Measurements from ENCODE around the gene TOR1AIP2.
A peak's percentile ranks its signal among the peaks of the same experiment; 100 is the strongest.
"Not testable (repeated sequence)": the region's sequence is repeated elsewhere in the genome, so short reads cannot be mapped to it uniquely, and the experiment has no call there.

The TOR1AIP2 gene

GRCh38 chr1:179875596-179876299 lies 1.9 kb downstream of the TOR1AIP2 start:
- no peak for DNase-seq (ENCODE audit: low read depth)

DNA sequence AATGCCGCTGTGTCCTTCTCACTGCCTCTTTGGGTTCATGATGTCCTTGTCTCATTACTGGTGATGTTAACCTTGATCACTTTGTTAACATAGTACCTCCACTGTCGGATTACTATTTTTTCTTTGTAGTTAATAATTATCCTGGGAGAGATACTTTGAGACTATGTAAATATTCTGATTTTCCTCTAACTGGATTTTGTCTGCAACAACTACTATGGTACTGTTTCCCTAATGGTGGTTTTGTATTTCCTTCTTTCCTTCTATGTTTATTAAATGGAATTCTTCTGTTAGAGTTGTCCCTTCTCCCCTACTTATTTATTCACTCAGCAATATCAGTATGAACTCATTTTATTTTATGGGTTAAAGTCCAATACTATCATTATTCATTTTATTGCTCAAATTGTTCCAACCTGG lies 4.2 kb downstream of the TOR1AIP2 start:
- DNase-seq (ENCODE audit: low read depth): no peak

DNA sequence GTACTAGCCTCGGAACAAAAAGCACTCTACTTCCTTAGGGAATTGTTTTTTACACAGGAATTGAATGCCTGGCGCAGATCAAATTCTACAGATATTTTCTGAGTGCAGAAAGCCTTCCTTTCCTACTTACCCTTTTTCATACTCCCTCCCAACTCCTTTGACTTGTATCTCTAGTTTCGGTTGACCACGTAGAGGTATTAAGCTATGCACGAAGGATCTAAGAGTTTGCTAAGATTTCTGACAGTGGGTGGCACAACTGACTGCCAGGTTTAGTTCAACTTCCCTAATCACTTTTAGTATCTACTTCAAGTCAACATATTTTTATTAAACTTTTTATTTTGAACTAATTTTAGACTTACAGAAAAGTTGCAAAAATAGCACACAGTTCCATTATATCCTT lies 5.0 kb downstream of the TOR1AIP2 start:
- no peak for DNase-seq (ENCODE audit: low read depth)

- DNase-seq (ENCODE audit: low read depth): no peak
Observed at GRCh38 chr1:179871940-179872339, 5.7 kb downstream of the TOR1AIP2 start.

- DNase-seq (ENCODE audit: low read depth): no peak
Observed at GRCh38 chr1:179870870-179871269, 6.7 kb downstream of the TOR1AIP2 start.

DNA sequence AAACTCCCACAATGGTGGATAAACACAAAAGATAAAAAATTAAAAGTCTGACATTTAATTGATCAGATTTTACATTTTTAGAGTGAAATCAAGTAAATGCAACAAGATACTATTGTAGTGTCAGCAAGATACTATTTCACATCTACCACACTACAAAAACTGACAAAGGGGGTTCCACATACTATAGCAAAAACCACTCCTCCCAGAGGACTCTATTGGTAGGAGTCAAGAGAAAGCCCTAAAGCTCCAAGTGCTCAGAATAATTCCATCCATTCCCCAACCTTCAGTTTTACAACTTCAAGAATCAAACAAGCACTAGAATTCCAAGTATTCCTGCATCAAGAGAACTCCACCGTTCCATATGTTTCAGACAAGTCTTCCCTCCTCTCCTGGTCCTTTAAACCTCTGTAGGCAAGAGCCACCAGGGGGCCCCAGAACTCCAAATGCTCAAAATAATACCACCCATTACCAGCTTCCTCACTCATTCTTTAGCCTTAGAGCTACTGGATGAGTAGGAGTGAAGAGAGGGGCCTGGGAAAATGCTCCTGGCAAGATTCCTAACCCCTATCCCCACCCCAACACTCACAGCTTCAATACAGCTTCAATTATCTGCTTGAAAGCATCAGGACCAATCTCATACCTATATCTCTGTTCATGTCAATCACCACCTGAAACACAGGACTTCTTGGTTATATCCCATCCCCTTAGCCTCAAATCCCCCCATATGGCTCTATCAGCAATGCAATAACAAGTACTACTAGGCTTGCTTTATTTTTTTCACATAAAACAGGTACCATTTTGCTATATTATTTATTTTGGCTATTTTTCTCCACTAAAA lies 9.9 kb downstream of the TOR1AIP2 start:
- peak; percentile 35 for DNase-seq (ENCODE audit: low read depth)

DNA sequence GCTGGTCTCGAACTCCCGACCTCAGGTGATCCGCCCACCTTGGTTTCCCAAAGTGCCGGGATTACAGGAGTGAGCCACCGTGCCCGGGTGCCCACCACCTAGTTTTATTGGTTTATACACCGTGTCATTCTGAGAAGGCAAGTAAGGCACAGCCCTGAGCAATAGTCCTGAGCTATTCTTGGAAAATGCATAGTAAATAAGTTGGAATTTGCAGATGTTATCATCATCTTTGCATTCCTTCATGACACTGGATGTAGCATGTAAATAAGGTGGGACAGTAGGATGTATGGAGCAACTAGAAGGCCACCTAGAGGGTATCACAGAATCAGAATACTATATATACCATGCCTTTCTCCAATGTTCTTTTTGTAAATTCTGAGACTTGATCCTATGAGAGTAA lies 11.0 kb downstream of the TOR1AIP2 start:
- DNase-seq (ENCODE audit: low read depth): no peak

DNA sequence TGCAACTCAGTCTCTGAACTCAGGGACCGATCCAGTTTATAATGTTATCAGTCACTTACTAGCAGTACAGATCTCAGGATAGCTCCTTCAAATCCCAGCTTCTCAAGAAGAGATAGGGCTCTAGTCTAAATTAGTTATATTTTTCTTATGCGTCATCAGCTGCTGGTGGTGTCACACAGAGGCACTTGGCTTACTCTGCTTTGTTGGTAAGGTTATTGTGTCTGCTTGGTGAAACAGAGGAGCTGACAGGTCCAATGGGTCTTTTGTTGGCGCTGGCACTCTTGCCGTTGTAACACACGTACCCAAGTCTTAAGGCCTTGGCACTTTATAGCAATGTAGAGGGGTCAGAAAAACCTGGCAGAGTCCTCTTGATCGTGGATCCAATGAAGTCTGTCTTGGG lies 12.2 kb downstream of the TOR1AIP2 start:
- DNase-seq (ENCODE audit: low read depth): no peak

DNA sequence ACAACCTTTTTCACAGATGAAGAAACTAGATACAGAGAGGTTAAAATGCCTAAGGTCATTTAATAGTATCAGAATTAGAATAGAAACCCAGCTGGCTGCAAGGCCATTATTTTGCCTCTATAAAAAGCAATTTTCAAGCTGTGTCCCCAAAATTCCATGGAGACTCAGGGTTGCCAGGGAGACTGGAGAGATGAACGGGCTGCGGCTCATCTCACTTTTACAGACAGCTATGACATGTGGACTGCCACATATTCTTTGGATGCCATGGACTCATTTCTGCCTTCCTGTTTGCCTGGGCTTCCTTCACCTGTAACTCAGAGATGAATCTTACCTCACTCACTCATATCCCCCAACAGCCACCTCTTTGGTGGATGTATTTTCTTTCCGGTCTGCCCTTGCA lies 17.0 kb downstream of the TOR1AIP2 start:
- no peak for DNase-seq (ENCODE audit: low read depth)

DNA sequence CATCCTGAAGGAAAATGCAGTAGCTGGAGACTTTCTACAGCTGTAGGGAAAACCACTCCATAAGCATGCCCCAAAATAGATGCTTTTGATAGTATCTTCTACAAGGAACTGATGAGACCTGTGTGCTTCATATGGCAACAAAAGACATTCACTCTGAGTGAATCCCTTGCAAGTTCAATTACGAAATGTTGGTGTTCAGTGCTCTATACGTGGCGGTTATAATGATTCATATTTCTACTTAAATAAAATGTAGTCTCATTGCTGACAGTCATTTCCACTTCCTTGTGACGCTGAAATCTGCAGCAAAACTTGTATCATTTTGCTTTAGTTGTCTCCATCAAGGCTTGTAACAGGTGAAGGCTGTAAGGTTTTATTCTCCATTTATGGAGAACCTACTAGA lies 20.6 kb downstream of the TOR1AIP2 start:
- DNase-seq (ENCODE audit: low read depth): no peak

GRCh38 chr1:179856296-179856695 lies 21.3 kb downstream of the TOR1AIP2 start:
- no peak for DNase-seq (ENCODE audit: low read depth)

DNA sequence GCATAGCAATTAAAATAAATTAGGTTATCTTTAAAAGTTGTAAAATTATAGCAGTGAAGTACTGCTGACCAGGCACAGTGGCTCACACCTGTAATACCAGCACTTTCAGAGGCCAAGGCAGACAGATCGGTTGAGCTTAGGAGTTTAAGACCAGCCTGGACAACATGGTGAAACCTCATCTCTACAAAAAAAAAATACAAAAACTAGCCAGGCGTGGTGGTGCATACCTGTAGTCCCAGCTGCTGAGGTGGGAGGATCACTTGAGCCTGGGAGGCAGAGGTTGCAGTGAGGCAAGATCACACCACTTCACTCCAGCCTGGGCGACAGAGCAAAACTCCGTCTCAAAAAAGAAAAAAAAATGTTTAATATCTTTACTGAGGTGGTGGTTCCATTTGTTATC lies 21.8 kb downstream of the TOR1AIP2 start:
- DNase-seq (ENCODE audit: low read depth): not testable (repeated sequence)

DNA sequence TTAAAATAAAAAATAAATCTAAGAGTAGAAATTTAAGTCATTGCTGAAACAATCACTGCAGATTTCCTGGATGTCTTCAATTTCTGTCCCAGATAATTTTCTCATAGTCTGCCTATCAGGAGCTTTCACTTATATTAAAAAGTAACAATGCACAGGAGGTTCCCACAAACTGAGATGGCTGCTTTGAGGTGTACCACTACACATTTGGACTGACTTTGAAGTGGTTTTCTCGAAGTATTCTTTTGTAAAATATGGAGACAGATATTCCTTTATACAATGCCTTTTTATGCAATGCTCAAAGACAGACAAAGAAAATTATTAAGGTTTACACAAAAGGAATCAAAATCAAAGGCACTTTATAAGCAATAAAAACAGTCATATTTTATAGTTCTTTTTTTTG lies 24.5 kb downstream of the TOR1AIP2 start:
- no peak for DNase-seq (ENCODE audit: low read depth)

- DNase-seq (ENCODE audit: low read depth): no peak
Observed at GRCh38 chr1:179848233-179848632, 29.4 kb downstream of the TOR1AIP2 start.

- no peak for DNase-seq (ENCODE audit: low read depth)
Observed at GRCh38 chr1:179840107-179840506, 37.5 kb downstream of the TOR1AIP2 start.

DNA sequence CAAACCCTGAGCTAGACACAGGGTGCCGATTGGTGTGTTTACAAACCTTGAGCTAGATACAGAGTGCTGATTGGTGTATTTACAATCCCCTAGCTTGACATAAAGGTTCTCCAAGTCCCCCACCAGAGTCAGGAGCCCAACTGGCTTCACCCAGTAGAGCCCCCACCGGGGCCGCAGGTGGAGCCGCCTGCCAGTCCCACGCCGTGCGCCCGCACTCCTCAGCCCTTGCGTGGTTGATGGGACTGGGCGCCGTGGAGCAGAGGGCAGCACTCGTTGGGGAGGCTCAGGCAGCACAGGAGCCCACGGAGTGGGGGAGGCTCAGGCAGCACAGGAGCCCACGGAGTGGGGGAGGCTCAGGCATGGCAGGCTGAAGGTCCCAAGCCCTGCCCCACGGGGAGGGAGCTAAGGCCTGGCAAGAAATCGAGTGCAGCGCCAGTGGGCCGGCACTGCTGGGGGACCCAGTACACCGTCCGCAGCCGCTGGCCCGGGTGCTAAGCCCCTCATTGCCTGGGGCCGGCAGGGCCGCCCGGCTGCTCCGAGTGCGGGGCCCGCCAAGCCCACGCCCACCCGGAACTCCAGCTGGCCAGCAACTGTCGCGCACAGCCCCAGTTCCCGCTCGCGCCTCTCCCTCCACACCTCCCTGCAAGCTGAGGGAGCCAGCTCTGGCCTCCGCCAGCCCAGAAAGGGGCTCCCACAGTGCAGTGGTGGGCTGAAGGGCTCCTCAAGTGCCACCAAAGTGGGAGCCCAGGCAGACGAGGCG lies 40.7 kb downstream of the TOR1AIP2 start:
- not testable (repeated sequence) for DNase-seq (ENCODE audit: low read depth)

DNA sequence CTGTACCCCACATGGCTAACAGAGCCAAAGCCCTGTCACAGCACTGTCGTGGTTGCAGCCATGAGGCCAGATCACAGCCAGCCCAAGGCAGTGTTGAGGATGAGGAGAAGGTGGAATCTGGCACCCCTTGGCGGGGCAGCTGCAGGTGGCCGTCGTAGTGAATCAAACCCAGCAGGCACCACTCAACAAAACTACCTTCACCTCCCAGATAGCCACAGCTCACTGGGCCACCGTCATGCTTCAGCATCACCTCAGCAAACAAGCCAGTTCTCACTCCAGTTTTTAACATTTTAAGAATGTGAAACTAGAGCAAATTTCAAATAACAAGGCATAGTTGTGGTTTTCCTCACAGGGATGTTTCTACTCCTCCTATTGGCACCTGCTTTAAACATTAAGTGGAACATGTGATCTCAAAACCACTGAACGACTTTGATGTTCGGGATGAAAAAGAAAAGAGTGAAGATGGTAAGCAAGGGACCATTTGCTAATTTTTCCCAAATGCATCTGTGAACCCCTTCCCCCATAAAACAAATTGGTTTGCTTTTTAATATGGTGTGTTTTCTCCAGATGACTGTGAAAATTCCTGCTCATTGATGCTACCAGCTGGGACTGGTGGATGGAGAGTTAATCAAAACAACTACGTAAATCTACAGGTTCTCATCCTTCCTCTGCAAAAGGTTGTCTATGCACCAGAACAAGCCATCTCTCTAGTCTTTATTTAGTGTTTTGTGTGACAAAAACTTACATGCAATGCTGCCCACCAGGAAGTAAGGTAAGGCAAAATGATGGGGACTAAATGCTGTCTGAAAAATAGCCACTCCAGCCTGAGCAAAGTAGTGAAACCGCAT lies 45.5 kb downstream of the TOR1AIP2 start:
- no peak for DNase-seq (ENCODE audit: low read depth)

DNA sequence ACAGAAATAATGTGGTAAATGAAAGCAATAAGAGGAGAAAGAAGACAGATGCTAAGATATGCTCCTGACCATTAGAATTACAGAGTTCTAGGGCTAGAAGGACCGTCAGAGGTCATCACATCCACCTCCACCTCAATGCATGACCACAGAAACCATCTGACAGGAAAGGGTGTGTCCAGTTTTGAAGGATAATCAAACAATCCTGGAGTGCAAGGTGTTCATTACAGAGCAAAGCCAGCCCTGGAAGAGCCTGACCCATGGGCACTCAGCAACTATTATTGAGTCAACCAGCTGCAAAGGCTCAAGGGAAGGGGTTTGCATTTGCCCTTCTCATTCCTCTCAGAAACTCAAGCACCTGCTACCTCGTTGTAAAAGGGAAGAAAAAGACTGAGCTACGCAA lies 46.4 kb downstream of the TOR1AIP2 start:
- DNase-seq (ENCODE audit: low read depth): no peak

DNA sequence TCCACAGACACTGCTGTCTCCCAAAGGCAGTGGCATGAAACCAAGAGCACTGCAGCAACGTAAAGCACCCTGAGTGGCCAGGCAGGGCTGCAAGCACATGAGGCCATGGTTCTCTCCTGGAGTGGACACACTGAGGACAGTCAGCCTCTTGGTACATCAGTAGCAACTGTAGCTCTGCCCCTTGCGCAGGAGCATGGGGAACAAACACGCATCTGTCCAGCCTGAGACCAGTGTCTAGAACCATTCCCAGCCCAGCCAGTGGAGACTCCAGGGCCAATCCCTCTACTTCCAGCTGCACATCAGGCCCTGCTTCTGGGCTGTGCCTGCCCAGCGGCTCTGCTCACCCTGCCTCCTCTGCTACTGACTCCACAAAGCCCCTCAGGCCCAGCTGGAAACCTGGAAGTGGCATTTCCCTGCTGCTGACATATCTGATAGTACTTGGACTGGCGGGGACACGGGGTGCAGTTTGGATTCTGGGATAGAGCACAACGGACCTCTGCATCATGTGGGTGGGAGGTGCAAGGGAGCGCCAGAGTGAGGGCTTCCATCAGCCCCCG lies 49.0 kb downstream of the TOR1AIP2 start:
- DNase-seq (ENCODE audit: low read depth): no peak

- DNase-seq (ENCODE audit: low read depth): no peak
Observed at GRCh38 chr1:179826626-179827280, 50.9 kb downstream of the TOR1AIP2 start.

All from stimulated activated CD8-positive, alpha-beta memory T cell treated with anti-CD3 and anti-CD28 coated beads, Interleukin-12 subunit alpha, Interleukin-12 subunit beta, amount 100 ng/mL, for 1 hour (primary cell).